ENCODE measurements around the gene DRC3.

DNA sequence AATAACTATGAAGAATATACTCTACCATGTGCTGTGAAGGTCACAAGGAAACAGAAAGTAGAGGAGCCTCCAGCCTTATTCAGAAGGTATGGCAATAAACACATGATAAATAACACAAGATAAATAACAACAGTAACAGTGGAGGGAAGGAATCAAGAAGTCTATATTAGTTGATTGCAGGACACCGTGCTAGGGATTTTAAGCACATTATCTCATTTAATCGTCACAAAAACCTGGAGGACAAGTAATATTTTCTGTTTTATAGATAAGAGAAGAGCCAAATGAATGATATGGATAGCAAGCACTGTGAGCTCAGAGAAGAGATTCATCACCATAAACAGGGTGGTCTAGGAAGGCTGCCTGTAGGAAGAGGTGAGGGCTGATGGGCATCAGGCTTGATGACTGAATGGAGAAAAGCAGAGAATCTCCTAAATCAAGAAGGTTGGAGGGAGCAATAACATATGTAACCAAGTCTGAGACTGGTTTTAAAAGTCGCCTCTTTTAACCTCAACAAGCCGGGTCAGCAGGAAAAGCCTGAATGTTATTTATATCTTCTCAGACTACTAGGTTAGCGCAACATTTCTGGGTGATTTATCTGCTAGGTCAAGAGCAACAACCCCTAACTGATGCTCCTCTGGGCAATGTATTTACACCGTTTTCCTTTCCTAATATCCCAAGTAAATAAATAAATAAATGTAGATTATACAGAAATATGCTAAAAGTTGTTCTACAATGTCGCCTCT is 8.8 kb upstream of the DRC3 start:
- TF ChIP-seq, protein P1, sequence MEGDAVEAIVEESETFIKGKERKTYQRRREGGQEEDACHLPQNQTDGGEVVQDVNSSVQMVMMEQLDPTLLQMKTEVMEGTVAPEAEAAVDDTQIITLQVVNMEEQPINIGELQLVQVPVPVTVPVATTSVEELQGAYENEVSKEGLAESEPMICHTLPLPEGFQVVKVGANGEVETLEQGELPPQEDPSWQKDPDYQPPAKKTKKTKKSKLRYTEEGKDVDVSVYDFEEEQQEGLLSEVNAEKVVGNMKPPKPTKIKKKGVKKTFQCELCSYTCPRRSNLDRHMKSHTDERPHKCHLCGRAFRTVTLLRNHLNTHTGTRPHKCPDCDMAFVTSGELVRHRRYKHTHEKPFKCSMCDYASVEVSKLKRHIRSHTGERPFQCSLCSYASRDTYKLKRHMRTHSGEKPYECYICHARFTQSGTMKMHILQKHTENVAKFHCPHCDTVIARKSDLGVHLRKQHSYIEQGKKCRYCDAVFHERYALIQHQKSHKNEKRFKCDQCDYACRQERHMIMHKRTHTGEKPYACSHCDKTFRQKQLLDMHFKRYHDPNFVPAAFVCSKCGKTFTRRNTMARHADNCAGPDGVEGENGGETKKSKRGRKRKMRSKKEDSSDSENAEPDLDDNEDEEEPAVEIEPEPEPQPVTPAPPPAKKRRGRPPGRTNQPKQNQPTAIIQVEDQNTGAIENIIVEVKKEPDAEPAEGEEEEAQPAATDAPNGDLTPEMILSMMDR (IDR thresholded peaks at IDR 0.05; ENCODE audit: low read depth, low read length, missing input control) = no peak
- TF ChIP-seq YY1 (IDR thresholded peaks at IDR 0.05) = no peak
- no peak for TF ChIP-seq FOXA1 (IDR thresholded peaks at IDR 0.05)
- TF ChIP-seq, protein P2, sequence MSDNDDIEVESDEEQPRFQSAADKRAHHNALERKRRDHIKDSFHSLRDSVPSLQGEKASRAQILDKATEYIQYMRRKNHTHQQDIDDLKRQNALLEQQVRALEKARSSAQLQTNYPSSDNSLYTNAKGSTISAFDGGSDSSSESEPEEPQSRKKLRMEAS (IDR thresholded peaks at IDR 0.05) = no peak
- TF ChIP-seq, protein P3, sequence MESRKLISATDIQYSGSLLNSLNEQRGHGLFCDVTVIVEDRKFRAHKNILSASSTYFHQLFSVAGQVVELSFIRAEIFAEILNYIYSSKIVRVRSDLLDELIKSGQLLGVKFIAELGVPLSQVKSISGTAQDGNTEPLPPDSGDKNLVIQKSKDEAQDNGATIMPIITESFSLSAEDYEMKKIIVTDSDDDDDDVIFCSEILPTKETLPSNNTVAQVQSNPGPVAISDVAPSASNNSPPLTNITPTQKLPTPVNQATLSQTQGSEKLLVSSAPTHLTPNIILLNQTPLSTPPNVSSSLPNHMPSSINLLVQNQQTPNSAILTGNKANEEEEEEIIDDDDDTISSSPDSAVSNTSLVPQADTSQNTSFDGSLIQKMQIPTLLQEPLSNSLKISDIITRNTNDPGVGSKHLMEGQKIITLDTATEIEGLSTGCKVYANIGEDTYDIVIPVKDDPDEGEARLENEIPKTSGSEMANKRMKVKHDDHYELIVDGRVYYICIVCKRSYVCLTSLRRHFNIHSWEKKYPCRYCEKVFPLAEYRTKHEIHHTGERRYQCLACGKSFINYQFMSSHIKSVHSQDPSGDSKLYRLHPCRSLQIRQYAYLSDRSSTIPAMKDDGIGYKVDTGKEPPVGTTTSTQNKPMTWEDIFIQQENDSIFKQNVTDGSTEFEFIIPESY (IDR thresholded peaks at IDR 0.05) = no peak
- no peak for TF ChIP-seq GABPA (IDR thresholded peaks at IDR 0.05 in 1 of 2, conservative IDR thresholded peaks at IDR 0.05 in 1 of 2)
